Activated CD4-positive, alpha-beta T cell treated with anti-CD3 and anti-CD28 coated beads, Interleukin-2, Interleukin-6, amounts not matched to agents 100 ng/mL and 50 ng/mL, durations not matched to agents 16 hours and 8 hours (primary cell): ENCODE measurements around the gene PRRT3.
A peak's percentile ranks its signal among the peaks of the same experiment; 100 is the strongest.

Experiments
- DNase-seq: peaks from one replicate; pipeline ENCODE4 v3.0.0-alpha.2; 2020

The PRRT3 gene

DNA sequence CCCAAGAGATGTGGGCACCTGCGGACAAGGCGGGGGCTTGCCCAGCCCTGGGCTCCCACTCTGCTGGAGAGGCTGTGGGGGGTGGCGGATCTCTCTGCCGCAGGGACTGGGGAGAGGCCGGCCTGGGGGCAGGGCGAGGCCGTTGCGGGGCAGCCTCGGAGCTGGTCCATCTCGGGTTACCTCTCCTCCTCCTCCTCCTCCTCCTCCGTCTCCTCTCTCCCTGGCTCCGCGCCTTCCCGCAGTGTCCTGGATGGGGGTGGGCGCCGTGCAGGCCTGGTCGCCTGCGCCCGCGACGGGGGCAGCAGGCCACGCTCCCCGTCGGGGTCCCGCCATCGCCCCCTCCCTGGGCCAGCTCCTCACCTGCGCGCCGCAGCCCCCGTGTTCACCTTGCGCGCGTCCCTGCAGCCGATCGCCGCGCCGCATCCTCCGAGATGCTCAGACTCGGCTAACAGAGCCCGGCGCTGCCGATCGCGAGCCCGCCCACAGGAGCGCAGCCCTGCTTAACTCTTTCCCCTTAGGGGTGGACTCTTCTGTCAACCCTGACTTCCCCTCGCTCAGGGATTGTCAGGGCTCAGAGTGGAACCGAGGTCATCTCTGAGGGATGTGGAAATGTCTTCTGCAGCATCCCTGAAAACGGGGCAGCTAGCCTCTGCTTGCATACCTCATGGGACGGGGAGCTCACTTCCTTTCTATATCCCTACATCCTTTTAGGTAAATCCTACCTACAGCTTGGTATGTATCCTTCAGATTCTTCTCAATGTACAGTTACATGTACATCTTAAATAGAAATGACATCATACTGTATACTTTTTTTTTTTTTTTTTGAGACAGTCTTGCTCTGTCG is at the start of gene PRRT3:
Gene PRRT3, minus strand, starts transcription at position 447 of the 844 bp plus-strand sequence. CDS start 2,293 bp downstream, outside the sequence.
- peak; percentile 71 for DNase-seq

DNA sequence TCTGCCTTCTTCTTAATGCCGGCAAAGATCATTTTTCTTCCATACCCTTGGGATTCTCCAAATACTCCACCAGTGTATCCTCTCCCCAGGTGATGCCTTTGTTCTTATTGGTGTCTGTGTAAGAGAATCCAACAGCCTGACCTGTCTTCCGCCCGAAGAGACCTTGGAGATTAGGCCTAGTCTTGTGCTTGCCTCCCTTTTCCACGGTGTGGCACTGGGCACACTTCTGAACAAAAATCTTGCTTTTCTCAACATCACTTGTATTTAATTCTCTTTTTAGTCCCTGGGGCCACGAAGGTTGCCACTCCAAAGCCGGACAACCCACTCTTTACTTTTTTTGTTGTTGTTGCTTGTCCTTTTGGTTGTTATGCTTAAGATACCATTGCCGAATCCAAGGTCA is 48.5 kb upstream of the PRRT3 start:
- DNase-seq = no peak

GRCh38 chr3:9994086-9994844 is 42.1 kb upstream of the PRRT3 start:
- DNase-seq = no peak

GRCh38 chr3:9986230-9986725 is 34.1 kb upstream of the PRRT3 start:
- DNase-seq = no peak

DNA sequence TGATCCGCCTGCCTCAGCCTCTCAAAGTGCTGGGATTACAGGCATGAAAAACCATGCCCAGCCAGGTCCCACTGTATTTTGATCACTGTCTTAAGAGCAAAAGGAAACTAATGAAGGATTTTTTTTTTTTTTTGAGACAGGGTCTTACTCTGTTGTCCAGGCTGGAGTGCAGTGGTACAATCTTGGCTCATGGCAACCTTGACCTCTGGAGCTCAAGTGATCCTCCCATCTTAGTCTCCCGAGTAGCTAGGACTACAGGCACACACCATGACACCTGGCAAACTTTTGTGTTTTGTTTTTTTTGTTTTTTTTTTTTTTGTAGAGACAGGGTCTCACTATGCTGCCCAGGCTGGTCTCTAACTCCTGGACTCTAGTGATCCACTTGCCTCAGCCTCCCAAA is 28.0 kb upstream of the PRRT3 start:
- no peak for DNase-seq

DNA sequence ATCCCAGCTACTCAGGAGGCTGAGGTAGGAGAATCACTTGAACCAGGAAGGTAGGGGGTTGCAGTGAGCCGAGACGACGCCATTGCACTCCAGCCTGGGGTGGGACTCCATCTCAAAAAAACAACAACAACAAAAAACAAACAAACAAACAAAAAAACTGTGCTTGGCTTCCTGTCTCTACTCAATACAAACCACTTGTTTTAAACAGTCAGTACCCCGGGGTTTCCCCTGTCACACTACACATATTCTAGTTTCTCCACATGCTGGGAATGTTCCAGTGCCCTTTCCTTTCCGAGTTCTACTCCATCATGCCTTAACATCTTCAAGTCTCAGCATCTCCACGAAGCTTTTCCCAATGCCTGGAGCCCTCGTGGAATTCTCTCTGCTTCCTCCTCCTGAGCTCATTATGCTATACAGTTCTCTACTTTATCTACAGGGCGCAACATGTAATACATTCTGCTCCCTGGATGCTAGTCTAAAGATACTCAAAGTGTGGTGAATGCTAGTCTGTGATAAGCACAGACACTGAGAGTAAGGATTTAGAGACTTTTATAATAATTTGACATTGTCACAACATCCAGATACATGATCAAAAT is 26.6 kb upstream of the PRRT3 start:
- no peak for DNase-seq

DNA sequence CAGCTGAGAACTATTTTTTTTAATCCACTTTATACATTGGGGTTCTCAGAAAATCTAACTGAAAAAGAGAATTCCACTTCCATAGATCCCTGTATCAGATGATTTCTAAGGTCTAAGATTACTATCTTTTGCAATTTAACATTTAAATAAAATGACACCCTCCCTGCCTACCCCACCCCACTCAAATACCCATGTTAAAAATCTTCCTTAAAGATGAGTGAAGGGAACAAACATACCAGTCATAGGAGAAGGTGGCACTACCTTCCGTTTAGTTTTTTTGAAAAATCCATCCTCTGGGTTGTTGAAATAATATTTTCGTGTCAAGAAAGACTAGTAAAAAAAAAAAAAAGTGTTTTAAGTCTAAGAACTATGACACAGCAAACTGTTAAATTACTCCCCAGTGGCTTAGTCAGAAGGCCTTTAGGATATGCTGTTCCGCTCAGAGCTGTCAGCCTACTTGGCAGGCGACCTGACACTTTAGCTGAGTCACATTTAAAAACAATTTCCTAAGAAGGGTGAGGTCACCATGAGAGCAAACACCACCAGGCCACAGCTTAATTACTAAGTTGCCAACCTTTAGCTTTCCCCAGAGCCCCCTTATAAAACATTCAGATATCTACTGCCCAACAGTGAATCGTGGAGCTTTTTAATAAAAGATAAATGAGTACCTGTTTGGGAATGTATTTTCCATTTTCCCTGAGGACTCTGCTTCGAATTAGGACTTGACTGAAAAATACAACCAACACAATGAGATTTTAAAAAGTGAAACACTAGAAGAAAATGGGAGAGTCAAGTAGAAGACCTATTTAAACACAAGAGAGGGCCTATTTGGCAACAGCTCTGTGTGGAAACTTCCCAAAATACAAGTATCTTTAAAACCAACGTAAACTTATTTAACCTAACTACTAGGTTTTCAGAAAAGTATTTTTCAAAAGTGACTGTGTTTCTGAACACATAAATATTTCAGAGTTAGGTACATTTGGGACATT is 24.8 kb upstream of the PRRT3 start:
- DNase-seq = peak; percentile 83

DNA sequence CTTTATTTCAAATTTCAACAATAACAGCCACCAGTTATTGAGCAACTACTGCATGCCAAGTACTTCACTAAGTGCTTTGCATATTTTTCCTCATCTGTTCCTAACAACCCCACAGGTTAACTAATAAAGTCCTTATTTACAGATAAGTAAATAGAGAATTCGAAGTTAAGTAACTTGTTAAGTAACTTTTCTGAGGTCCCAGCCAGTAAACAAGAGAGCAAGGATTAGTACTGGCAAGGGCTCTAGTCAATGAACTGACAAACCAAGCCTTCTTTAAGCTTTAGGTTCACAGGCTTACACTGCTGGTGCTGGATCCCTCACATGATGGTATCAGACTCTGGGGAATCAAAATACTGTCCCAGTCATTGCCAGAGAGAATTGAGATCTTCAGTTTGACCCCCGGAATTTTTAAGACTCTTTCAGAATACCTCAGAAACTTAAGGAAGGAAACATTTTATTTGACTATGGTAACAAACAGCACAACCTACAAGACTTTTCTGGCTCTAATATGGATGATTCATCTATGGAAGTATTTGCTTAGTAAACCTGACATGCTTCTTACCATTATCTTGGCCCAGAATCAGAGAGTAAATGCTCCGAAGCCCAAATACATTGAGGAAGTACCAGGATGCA is 17.9 kb upstream of the PRRT3 start:
- DNase-seq = no peak

GRCh38 chr3:9969632-9970019 is 17.4 kb upstream of the PRRT3 start:
- DNase-seq = no peak

- no peak for DNase-seq
These were observed 14.6 kb upstream of the PRRT3 start for GRCh38 chr3:9966841-9967240.

DNA sequence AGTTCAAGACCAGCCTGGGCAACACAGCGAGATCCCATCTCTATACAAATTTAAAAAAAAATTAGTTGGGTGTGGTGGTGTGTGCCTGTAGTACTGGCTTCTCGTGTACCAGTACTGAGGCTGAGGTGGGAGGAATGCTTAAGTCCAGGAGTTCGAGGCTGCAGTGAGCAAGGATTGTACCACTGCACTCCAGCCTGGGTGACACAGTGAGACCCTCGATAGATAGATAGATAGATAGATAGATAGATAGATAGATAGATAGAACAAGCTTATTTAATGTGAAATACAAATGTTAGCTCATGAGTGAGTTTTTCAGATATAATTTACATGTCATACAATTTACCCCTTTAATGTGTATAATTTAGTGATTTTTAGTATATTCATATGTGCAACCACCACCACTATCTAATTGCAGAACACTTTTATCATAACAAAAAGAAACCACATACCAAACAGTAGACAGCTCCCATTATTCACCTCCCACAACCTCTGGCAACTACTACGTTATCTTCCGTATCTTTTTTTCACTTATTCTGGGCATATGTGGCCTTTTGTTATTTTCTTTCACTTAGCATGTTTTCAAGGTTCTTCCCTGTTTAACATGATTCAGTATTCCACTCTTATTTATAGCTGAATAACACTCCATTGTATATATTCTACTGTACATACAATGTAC is 13.1 kb upstream of the PRRT3 start:
- no peak for DNase-seq

DNA sequence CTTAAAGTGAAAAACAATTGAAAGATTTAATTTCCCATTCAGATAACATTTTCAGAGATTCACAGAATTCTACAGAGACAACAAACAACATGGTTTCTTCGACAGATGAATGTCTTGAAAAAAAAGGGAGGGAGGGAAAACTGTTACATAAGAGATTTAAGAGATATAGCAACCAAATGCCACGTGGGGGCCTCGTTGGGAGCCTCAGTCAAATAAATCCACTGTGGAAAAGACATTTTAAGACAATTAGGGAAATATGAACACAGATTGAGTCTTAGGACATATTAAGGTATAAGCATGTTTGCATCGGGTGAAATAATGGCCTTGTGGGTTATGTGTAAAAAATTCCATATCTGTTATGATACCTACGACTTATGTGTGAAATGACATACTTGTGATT is 5.0 kb upstream of the PRRT3 start:
- DNase-seq = no peak

GRCh38 chr3:9955611-9956352 is 3.6 kb upstream of the PRRT3 start:
- DNase-seq = no peak

GRCh38 chr3:9955067-9955502 is 2.9 kb upstream of the PRRT3 start:
- no peak for DNase-seq

- DNase-seq = peak; percentile 12
These were observed 628 bp downstream of the PRRT3 start for GRCh38 chr3:9951598-9951961.

DNA sequence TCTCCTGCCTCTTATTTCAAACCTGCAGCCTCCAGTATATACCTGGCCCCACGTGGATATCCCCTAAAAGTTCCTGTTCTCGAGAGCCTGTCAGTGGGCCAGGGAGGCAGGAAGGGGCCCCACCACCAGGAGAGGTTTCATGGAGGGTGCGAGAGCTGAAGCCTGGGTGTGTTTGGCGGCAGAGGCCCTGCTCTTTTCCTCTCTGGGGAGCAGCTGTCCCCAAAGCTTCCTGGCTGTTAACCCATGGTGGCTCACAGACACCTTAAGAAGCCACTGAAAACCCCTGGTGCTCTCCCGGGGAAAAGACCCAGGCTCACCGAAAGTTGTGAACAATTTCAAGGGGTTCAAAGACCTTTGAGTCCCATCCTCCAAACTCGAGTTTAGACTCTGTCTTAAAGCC is 1.1 kb downstream of the PRRT3 start:
- DNase-seq = peak; percentile 15

- no peak for DNase-seq
These were observed 2.6 kb downstream of the PRRT3 start for GRCh38 chr3:9949626-9950025.

GRCh38 chr3:9949115-9949514 is 3.1 kb downstream of the PRRT3 start:
- DNase-seq = no peak

DNA sequence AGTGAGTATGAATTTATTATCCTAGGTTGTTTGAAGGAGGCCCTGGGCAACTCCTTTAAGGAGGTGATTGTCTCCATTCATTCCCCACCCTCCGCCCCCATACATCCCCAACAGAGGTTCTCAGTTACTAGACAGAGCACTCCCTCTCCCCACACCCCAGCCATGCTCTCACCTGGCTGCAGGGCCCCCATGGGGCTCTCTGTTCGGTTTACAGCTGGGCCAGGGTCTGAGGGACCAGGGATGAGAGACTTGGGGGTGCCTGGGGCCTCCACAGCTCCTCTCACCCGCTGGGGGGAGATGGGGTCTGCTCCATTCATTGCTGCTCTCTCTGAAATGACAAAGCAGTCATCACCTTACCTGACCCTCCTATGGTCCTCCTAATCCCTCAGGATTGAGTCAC is 3.6 kb downstream of the PRRT3 start:
- DNase-seq = no peak
